GM18508 (cell line): ENCODE measurements around the gene EYS.
"Not testable (repeated sequence)": the region's sequence is repeated elsewhere in the genome, so short reads cannot be mapped to it uniquely, and the experiment has no call there.

ENCODE experiments used
- ATAC-seq: cut with Tn5 transposase; IDR thresholded peaks from one replicate; pipeline ENCODE4 v1.9.1; 2021; ENCODE audit warnings: moderate number of reproducible peaks; ENCODE audit not compliant: insufficient read depth, unreplicated experiment

Gene EYS

DNA sequence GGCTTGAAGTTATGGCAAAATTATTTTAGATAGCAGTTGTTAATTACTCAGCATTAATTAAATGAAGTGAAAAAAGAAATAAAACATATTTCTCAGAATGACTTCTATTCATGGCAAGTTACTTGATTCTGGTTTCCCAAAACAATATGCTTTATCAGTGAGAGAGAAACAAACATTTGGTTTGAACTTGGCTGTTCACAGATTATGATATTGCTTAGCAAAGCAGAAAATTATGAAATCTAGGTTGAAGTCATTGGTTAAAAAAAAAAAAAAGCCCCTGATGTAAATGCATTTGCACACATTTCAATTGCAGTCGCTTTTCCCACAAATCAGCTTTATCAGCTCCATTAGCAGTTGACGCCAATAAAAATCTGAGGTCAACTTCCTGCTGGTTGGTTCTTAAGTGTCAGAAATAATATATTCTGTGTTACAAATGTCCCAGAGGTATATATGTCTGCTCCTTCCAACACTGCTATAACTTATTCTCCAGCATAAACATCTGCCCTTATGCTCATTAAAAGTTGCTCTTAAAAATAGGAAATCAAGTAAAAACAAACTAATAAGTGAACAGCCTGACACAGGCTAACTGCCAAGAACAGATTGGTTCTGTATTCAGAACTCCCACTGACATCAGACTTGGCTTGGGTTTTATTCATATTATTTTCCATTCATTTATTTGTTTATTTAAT is 1796.0 kb downstream of the EYS start:
- ATAC-seq = no peak

GRCh38 chr6:63904650-63905248 is 1802.3 kb downstream of the EYS start:
- peak; percentile 68 for ATAC-seq

DNA sequence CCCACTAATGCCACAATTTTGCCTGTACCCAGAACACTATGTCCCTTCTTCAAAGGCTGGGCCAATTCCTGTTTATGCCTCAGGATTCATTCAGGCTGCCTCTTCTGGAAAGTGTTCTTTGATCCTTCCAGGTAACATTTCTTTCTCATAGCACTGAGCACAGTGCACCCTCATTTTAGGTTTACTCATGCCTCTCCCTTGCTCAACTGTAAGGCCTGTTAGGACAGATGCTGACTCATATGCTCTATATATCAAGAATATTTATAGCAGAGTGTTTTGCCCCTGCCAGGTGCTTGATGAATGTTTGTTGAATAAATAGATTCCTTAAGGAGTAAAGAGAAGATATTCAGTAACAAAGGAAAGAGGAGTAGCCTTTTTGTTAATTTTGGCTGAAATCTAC is 1807.5 kb downstream of the EYS start:
- ATAC-seq = no peak

DNA sequence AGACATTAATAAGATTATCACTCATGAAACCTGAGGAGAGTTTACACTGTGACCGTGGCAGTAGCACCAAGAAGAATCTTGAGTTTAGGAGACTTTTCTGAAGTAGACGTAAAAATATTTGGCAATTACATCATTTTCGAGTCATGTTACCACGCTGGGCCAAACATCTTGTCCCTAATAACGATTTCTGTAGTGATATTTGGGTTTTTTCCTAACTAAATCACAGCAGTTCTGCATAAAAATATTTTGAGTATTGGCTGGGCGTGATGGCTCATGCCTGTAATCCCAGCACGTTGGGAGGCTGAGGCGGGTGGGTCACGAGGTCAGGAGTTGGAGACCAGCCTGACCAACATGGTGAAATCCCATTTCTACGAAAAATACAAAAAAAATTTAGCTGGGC is 1809.1 kb downstream of the EYS start:
- no peak for ATAC-seq

DNA sequence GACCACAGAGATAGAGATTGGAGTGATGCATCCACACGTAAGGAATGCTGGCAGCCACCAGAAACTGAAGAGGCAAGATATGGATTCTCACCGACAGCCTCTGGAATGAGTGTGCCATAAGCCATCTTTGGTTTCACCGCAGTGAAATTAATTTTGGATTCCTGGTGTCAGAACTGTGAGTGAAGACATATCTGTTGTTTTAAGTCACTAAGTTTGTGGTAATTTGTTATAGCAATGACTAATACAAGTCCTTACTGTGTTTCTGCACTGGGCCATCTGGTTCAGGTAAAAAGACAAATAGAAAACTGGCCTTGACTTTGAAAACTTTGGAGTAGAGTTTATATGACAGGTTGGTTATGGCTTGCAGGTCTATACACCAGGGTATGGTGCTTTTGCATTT is 1809.6 kb downstream of the EYS start:
- ATAC-seq = no peak

- no peak for ATAC-seq
These were observed 1818.6 kb downstream of the EYS start for GRCh38 chr6:63888416-63888815.

DNA sequence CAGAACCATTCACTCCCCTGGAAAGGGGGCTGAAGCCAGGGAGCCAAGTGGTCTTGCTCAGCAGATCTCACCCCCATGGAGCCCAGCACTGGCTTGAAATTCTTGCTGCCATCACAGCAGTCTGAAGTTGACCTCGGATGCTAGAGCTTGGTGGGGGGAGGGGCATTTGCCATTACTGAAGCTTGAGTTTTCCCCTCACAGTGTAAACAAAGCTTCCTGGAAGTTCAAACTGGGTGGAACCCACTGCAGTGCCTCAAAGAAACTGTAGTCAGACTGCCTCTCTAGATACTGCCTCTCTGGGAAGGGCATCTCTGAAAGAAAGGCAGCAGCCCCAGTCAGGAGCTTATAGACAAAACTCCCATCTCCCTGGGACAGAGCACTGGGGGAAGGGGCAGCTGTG is 1819.2 kb downstream of the EYS start:
- not testable (repeated sequence) for ATAC-seq

DNA sequence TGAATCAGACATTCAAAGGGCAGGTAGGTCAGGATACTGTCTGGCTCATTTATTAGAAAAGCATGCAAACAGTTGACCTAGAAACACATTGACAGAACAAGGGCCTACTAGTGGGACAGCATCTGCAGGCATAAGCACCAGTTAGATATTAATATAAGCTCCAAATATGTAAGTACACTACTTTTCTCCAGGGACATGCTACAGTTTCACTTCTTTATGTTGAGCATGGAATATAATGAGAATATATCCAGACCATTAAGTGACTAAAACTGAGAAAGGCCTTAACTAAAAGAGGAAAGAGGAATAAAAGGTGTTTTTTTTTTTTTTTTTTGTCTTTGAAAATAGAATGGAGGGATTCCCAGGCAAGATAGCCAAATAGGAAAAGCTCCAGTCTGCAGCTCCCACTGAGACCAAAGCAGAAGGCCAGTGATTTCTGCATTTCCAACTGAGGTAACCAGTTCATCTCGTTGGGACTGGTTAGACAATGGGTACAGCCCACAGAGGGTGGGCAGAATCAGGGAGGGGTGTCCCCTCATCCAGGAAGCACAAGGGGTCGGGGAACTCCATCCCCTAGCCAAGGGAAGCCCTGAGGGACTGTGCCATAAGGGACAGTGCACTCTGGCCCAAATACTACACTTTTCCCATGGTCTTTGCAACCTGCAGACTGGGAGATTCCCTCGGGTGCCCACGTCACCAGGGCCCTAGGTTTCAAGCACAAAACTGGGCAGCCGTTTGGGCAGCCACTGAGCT is 1819.8 kb downstream of the EYS start:
- no peak for ATAC-seq

DNA sequence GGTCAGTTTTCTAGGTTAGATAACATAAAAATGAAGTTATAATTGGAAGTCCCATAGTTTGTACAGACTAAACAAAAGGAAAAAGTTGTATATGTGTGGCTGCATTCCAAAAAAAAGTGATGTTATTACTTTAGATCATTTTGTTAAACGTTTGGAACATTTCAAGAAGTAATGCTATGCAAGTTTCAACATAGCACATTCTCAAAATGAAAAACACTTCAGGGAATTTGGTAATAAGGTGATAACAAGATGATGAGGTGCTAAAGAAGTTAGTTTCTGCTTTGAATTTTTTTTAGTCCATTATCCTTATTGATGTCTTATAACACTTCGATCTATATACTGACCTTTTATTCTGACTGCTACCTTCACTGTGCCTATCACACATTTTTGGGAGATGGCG is 1820.7 kb downstream of the EYS start:
- no peak for ATAC-seq

- no peak for ATAC-seq
These were observed 1823.4 kb downstream of the EYS start for GRCh38 chr6:63883597-63883996.

- no peak for ATAC-seq
These were observed 1824.8 kb downstream of the EYS start for GRCh38 chr6:63882208-63882607.

DNA sequence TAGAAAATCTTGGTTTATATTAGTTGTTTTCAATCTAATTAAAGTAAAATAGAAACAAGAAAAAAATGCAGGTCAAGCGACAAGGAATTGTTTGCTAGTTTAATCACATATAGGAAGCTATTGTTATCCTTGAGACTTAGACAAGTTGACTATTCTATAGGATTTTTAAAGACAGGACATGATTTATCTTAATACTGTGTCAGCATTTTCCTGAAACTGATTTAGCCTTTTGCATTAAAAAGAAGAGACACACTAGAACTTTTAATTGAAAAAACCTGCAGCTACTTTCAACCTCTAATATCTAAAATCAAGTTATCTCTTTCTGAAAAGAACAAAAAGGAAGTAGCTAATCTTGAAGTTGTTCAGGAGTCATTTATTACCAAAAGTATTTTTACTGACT is 1825.2 kb downstream of the EYS start:
- no peak for ATAC-seq

DNA sequence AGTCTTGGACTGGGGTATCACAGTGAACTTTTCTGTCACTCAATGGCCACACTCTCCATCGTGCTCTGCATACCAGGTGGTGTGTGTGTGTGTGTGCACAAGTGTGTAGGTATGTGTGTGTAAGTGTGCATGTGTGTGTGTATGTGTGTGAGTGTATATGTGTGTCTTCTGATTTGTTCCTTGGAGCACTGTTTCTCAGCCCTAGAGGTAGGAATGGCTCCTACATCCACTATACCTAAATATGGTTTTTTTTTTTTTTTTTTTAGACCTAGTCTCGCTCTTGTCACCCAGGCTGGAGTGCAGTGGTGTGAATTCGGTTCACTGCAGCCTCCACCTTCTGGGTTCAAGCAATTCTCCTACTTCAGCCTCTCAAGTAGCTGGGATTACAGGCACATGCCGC is 1834.8 kb downstream of the EYS start:
- ATAC-seq = no peak

- no peak for ATAC-seq
These were observed 1838.7 kb downstream of the EYS start for GRCh38 chr6:63868351-63868750.

DNA sequence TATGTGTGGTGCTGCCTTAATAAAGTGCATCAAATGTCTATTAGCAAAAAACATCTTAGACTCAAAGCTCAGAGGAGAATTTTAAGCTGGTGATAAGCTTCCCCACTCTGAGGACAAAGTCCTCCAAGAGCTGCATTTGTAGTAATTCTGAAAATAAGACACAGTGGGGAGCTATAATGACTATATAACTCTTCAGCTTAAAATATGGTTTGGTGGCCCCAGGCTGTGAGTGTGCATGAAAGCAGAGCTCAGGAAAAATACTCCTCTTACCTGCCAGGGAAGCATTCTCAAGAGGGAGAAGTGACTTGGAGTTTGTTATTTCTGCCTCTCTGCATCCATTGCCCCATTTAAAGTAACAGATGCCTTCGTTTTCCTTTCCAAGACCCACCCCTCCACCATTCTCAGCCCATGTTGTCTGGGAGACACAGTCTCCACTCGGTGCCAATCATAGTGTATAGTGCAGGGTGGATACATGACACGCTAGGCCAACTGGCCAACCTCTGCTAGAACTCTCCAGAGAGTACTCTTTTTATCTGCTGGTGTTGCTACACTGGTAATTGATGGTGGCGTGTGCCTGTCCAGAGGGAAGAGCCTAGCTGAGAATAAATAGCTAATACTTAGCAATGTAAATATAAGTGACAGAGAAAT is 1842.2 kb downstream of the EYS start:
- ATAC-seq = no peak

- no peak for ATAC-seq
These were observed 1843.0 kb downstream of the EYS start for GRCh38 chr6:63864061-63864460.

DNA sequence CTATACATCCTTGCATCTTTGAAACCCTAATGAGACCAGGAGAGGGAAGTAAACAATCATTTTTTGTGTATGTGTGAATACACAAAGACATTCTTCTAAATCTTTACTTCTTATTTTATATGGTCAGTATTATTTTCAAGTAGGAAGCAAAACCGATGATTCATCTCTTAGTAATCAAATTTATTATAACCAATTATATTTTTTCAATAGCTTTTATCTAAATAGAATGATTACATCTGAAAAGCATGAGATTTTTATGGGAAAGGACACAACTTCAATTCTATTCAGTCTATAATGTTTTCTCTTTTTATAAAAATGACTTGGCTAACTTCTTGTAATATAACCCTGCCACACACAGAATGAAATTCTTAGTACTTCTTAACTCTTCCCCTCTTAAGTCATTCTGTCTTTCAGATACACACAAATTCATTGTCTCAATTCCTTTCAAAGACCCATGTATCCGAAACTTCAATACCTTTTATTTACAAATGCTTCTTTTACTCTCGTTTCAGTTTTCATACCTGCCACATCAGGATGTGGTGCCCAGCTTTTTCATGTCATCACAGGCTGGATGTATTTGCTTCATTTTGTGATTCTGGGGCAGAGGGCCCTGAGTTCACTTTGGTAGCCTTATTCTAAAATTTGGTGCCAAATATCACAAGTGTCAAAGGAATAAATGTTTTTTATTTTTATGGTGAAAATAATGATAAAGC is 1844.4 kb downstream of the EYS start:
- ATAC-seq = no peak

DNA sequence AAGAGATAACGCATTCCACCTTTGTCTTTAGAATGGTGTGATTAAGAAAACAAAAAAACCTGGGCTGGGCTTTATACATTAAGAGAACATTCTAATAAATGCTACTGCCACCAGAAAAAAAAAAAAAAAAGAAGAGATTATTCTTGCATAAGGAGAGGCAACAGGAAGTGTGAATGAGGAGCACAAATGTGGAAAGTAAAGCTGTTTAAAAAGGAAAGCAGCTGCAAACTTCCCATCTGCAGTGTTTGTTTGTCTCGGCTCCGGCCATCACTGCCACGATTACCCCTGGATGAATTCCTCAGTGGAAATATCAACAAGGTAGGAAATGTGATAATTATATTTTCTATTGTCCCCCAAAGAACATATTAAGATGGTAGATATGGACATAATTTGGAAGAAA is 1847.5 kb downstream of the EYS start:
- ATAC-seq = no peak

DNA sequence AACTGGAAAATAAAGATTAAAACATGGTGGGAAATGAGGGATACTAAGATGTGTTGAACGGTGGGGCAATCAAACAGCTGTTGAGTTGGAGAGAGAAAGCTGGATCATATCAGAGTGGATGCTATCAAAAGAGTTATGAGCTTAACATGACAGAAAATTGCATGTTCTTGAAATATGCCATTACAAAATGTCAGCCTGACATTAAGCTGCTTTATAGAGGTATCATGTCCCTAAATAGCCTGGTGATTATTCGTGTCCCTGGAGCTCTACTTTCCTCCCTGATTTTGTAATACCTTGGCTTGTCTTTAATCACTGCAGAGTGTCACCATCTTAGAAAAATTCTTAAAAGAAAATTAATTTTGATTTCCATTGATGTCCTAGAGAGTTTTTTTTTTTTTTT is 1848.3 kb downstream of the EYS start:
- no peak for ATAC-seq

DNA sequence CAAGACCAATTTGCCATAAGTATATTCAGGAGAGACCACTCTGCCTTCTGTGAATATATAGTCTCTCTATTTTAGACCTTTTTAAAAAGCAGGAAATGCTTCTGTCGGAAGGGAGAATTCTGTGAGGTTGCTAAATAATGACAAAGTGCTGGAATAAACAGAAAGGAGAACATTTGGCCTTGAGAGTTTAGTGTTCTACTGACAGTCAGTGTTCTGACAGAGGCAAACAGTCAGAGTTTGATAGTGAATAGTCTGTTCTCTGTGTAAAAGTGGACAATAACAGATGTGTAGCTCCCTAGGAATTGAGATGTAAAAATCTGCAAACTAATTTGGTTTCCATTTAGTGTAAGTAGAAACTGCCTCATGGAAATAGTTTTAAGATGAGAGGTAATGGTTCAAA is 1850.8 kb downstream of the EYS start:
- ATAC-seq = no peak

DNA sequence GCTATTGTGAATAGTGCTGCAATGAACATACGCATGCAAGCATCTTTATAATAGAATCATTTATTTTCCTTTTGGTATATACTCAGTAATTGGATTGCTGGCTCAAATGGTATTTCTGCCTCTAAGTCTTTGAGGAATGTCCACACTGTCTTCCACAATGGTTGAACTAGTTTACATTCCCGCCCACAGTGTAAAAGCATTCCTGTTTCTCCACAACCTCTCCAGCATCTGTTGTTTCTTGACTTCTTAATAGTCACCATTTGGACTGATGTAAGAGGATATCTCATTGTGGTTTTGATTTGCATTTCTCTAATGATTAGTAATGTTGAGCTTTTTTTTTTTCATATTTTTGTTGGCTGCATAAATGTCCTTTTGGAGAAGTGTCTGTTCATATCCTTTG is 1862.7 kb downstream of the EYS start:
- ATAC-seq = no peak
